Naive thymus-derived CD4-positive, alpha-beta T cell (primary cell): ENCODE measurements around the gene HOXA6. TPM values are rescaled to one million over a fixed set of nuclear protein-coding genes. Genes with fewer than 3 reads are reported as not detected.

Source experiments
- ATAC-seq: fragments of 150-1000 bp; cut with Tn5 transposase; 2 replicates; pipeline ENCODE4 v1.10.0; 2021; ENCODE audit warnings: mild to moderate bottlenecking, moderate library complexity
- CTCF ChIA-PET: fragments of 350-600 bp; sonication (Branson Sonifier 250); formaldehyde crosslinking; loops from one replicate; lab custom pipeline; 2021; ENCODE audit warnings: antibody characterized with exemption; lab: Charles Lee
- POLR2A ChIA-PET: fragments of 350-600 bp; sonication (Branson Sonifier 250); formaldehyde crosslinking; loops from one replicate; lab custom pipeline; 2021; ENCODE audit warnings: antibody characterized with exemption, inconsistent platforms; lab: Charles Lee
- DNase-seq, 9 donors: peaks; one replicate each; pipeline versions ENCODE4 v3.0.0 to v3.0.0-alpha.2; 2020 to 2022; ENCODE audit warnings: mixed read lengths in 1 of 9
- H3K27ac ChIP-seq: one replicate; pipeline ENCODE4 v1.7.0; 2013; ENCODE audit warnings: mild to moderate bottlenecking, low read depth, low read length, moderate library complexity
- H3K27me3 ChIP-seq, 2 donors: one replicate each; pipeline ENCODE4 v1.7.0; 2013; ENCODE audit warnings: low read length in 2 of 2, mild to moderate bottlenecking in 2 of 2, moderate library complexity in 2 of 2; ENCODE audit not compliant: control insufficient read depth in 2 of 2, insufficient read depth in 2 of 2
- H3K36me3 ChIP-seq, 3 experiments: 1 replicate in 2 of 3; 2 replicates in 1 of 3; pipeline ENCODE4 v1.7.0; 2013; ENCODE audit warnings: low read length in 3 of 3, mild to moderate bottlenecking in 3 of 3, moderate library complexity in 1 of 3; ENCODE audit not compliant: insufficient read depth in 3 of 3, control insufficient read depth in 2 of 3
- H3K4me1 ChIP-seq, 2 donors: one replicate each; pipeline ENCODE4 v1.7.0; 2013; ENCODE audit warnings: low read length in 2 of 2, mild to moderate bottlenecking in 2 of 2, moderate library complexity in 1 of 2; ENCODE audit not compliant: control insufficient read depth in 2 of 2, insufficient read depth in 2 of 2
- H3K4me3 ChIP-seq: 2 replicates; pipeline ENCODE4 v1.7.0; 2013; ENCODE audit warnings: mild to moderate bottlenecking, low read length
- H3K9me3 ChIP-seq, 3 experiments: 1 replicate in 2 of 3; 2 replicates in 1 of 3; pipeline ENCODE4 v1.7.0; 2013; ENCODE audit warnings: low read length in 3 of 3; ENCODE audit not compliant: control insufficient read depth in 2 of 3
- H3K27ac Mint-ChIP-seq, 9 donors: one replicate each; pipeline ENCODE4 v1.8.0; 2020 to 2022; ENCODE audit warnings: mixed read lengths in 9 of 9, mild to moderate bottlenecking in 8 of 9, moderate library complexity in 5 of 9, inconsistent platforms in 2 of 9
- H3K27me3 Mint-ChIP-seq, 5 donors: one replicate each; pipeline ENCODE4 v1.8.0; 2021 to 2022; ENCODE audit warnings: mixed read lengths in 5 of 5, mild to moderate bottlenecking in 1 of 5
- H3K36me3 Mint-ChIP-seq, 5 donors: one replicate each; pipeline ENCODE4 v1.8.0; 2020 to 2022; ENCODE audit warnings: mixed read lengths in 5 of 5, mild to moderate bottlenecking in 3 of 5, inconsistent platforms in 1 of 5
- H3K4me1 Mint-ChIP-seq, 7 donors: one replicate each; pipeline ENCODE4 v1.8.0; 2020 to 2022; ENCODE audit warnings: mixed read lengths in 7 of 7, mild to moderate bottlenecking in 3 of 7, inconsistent platforms in 1 of 7
- H3K4me3 Mint-ChIP-seq, 10 donors: one replicate each; pipeline ENCODE4 v1.8.0; 2020 to 2022; ENCODE audit warnings: mild to moderate bottlenecking in 10 of 10, mixed read lengths in 10 of 10, moderate library complexity in 6 of 10, inconsistent platforms in 2 of 10
- H3K9me3 Mint-ChIP-seq, 11 donors: one replicate each; pipeline ENCODE4 v1.8.0; 2020 to 2022; ENCODE audit warnings: mixed read lengths in 11 of 11, mild to moderate bottlenecking in 4 of 11, inconsistent platforms in 1 of 11, moderate library complexity in 1 of 11
- intact Hi-C, 2 donors: fragments of 100-400 bp; cut with micrococcal nuclease; formaldehyde crosslinking; loops; one replicate each; pipeline ENCODE4 v1.15.1; 2023
- polyA plus RNA-seq, 2 donors: library from polyadenylated mRNA; unstranded; fragments of 300-500 nt; fragmentation: Illumina TruSeq; gene quantifications; one replicate each; pipeline ENCODE4 v1.2.3, GENCODE V29; 2021
- total RNA-seq, 6 experiments: library from RNA in 5 of 6; stranded (reverse) in 5 of 6; gene quantifications; 1 replicate in 5 of 6; 2 replicates in 1 of 6; pipeline ENCODE4 v1.2.3 and lab custom pipeline; 2021 to 2026

Gene HOXA6
- total and polyA plus RNA-seq, 7 experiments from 2014 or later: 0.32 to 0.49 TPM; not detected in 5

DNA sequence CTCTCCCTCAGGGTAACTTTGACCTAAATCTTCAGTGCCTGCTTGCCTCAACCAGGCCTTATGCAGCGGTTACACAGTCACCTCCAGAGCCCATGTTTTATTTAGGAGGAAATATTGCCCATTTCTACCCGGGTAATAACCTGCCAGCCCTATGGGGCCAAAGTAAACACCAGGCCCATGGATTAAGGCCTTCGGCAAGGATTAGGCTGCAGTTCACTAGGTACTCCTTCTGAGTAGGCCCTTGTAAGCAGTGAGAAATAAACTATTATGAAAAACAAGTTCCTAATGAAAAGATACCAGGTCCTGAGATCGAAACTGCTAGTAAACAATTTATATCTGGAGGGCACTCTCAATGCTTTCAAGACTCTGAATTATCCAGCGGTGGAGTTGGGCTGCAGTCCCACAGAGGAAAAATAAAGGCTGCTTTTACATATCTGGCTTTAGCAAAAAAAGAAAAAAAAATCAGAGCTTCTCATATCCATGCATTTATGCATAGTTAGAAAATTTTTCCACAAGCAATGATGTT is 30.3 kb upstream of the HOXA6 start:
- H3K27ac ChIP-seq: no peak overlapping the region
- ChIA-PET POLR2A (interaction anchor here (1.4 kb wide), 1 partner anchor 17 kb away, joined by 4 read pairs; no protein-coding TSS in a partner anchor), CTCF (interaction anchor here (0.7 to 2.7 kb wide), 2 partner anchors 9 to 435 kb away, joined by 3 to 8 read pairs; no protein-coding TSS in a partner anchor)
- H3K4me3 ChIP-seq: no peak overlapping the region
- peaks cover 6 to 14% (median 9%) of the 10 kb centered on the region in 7 donors for H3K4me1 Mint-ChIP-seq
- no peak for ATAC-seq
- H3K4me1 ChIP-seq: peaks cover 7 to 10% of the 10 kb centered on the region in 2 donors
- no peaks in the 10 kb centered on the region for H3K36me3 Mint-ChIP-seq
- peaks cover 21 to 53% of the 10 kb centered on the region in 2 donors for H3K27me3 ChIP-seq
- DNase-seq: no peak
- H3K27me3 Mint-ChIP-seq: peaks cover 64 to 71% (median 67%) of the 10 kb centered on the region in 5 donors
- H3K36me3 ChIP-seq: no peaks in the 10 kb centered on the region
- no peaks in the 10 kb centered on the region for H3K9me3 ChIP-seq
- H3K9me3 Mint-ChIP-seq: peaks cover 0 to 1% (median 0%) of the 10 kb centered on the region in 11 donors
- intact Hi-C loops: no loop called here
- no peak overlapping the region for H3K4me3 Mint-ChIP-seq
- no peak overlapping the region for H3K27ac Mint-ChIP-seq

GRCh38 chr7:27176962-27177794 is 29.6 kb upstream of the HOXA6 start:
- peaks cover 63 to 71% (median 68%) of the 10 kb centered on the region in 5 donors for H3K27me3 Mint-ChIP-seq
- H3K4me1 ChIP-seq: peaks cover 7 to 16% of the 10 kb centered on the region in 2 donors
- H3K27me3 ChIP-seq: peaks cover 16 to 53% of the 10 kb centered on the region in 2 donors
- peaks cover 0 to 4% (median under 1%) of the 10 kb centered on the region in 11 donors for H3K9me3 Mint-ChIP-seq
- intact Hi-C loops: no loop called here
- DNase-seq (no peak), ATAC-seq (no peak)
- H3K4me3 ChIP-seq: no peak overlapping the region
- H3K9me3 ChIP-seq: no peaks in the 10 kb centered on the region
- H3K36me3 ChIP-seq: no peaks in the 10 kb centered on the region
- no peaks in the 10 kb centered on the region for H3K36me3 Mint-ChIP-seq
- ChIA-PET POLR2A (no interaction called here), CTCF (interaction anchor here (0.8 to 2.7 kb wide), 2 partner anchors 10 to 812 kb away, joined by 3 to 8 read pairs; no protein-coding TSS in a partner anchor)
- H3K4me3 Mint-ChIP-seq: peak overlapping the region in 1 of 10 donors; percentile 5
- H3K4me1 Mint-ChIP-seq: peaks cover 8 to 16% (median 13%) of the 10 kb centered on the region in 7 donors
- no peak overlapping the region for H3K27ac ChIP-seq
- no peak overlapping the region for H3K27ac Mint-ChIP-seq

DNA sequence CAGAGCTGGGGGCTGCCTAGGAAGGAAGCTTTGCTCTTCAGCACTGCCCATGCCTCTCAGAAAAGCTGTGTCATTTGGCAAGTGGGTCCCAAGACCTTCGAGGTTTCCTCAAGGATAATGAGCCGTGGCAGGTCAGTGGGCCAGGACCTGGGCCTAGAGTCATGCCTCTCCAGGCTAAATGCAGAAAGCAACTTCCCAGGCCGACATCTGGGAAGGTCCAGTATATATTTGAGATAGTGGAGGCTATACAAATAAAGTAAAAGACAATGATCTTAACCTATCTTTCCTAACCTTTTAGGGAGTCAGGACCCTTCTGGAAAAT is 28.9 kb upstream of the HOXA6 start:
- peaks cover 14 to 23% (median 20%) of the 10 kb centered on the region in 7 donors for H3K4me1 Mint-ChIP-seq

DNA sequence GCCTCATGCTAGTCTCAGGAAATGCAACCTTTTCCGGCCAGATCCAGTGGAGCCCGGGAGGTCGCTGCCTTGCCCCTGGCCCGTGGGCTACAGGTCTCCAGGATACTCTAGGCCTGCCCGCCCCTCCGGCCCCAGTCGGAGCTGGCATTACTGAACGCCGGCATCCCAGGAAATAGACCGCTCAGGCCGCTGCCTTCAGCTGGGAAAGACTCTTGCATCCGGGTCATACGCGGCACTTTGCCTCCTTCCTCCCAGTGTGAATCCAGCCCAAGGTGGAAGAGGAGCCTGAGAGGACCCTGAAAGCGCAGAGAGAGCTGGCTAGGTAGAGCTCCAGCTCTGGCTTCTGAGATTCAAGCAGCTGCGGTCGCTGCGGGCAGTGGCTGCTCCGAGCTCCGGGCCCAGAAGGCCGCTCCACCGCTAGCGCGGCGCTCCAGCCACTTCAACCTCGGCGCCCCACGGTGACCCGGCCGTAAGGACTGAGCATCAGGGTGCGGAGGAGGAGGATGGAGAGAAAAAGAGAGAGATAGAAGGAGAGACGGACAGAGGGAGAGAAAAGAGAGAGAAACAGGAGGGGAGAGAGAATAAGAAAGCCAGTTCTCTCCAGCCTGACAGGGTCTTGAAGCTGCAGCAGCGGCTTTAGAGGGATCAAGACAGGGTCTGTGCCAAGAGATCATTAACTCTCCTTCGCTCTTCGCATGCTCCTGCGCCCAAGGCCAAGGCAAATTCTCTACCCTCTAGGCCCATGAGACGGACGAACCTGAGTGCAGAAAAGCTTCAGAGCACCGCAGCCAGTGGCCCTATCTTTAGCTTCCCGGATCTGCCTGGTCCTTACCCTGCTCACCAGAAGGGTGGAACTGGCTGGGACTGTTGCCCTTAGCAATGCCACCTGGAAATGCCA is 28.3 kb upstream of the HOXA6 start:
- Mint-ChIP-seq H3K27ac (no peak overlapping the region), H3K27me3 (peaks cover 63 to 77% (median 69%) of the 10 kb centered on the region in 5 donors), H3K9me3 (peaks cover 0 to 9% (median 2%) of the 10 kb centered on the region in 11 donors), H3K36me3 (no peaks in the 10 kb centered on the region), H3K4me3 (no peak overlapping the region), H3K4me1 (peaks cover 16 to 29% (median 21%) of the 10 kb centered on the region in 7 donors)
- intact Hi-C loops: no loop called here
- ATAC-seq (no peak), DNase-seq (no peak)
- Histone ChIP-seq H3K36me3 (no peaks in the 10 kb centered on the region), H3K27ac (no peak overlapping the region), H3K4me1 (peaks cover 16 to 20% of the 10 kb centered on the region in 2 donors), H3K9me3 (no peaks in the 10 kb centered on the region), H3K4me3 (no peak overlapping the region), H3K27me3 (peaks cover 23 to 62% of the 10 kb centered on the region in 2 donors)
- CTCF ChIA-PET: interaction anchor here (0.9 to 2.7 kb wide), 2 partner anchors 11 to 27 kb away, joined by 4 to 8 read pairs; no protein-coding TSS in a partner anchor
- POLR2A ChIA-PET: no interaction called here

More for the DNA sequence above, 28.9 kb upstream of the HOXA6 start:
- ChIA-PET CTCF (interaction anchor here (0.8 to 2.7 kb wide), 3 partner anchors 10 to 811 kb away, joined by 3 to 8 read pairs (median 4); no protein-coding TSS in a partner anchor), POLR2A (no interaction called here)
- DNase-seq (no peak), ATAC-seq (no peak)
- no peaks in the 10 kb centered on the region for H3K36me3 ChIP-seq
- peaks cover 14 to 20% of the 10 kb centered on the region in 2 donors for H3K4me1 ChIP-seq
- Mint-ChIP-seq H3K27me3 (peaks cover 63 to 73% (median 69%) of the 10 kb centered on the region in 5 donors), H3K4me3 (peak overlapping the region in 1 of 10 donors; percentile 5), H3K36me3 (no peaks in the 10 kb centered on the region), H3K9me3 (peaks cover 0 to 9% (median 2%) of the 10 kb centered on the region in 11 donors), H3K27ac (no peak overlapping the region)
- peaks cover 18 to 59% of the 10 kb centered on the region in 2 donors for H3K27me3 ChIP-seq
- H3K9me3 ChIP-seq: no peaks in the 10 kb centered on the region
- intact Hi-C loops: no loop called here
- no peak overlapping the region for H3K4me3 ChIP-seq
- H3K27ac ChIP-seq: no peak overlapping the region

- peak overlapping the region in 3 of 9 donors; percentile 44 to 66 (median 57) for H3K27ac Mint-ChIP-seq
- H3K27ac ChIP-seq: no peak overlapping the region
- intact Hi-C loops: loop anchor here in 1 of 2 donors (1.0 to 5.0 kb wide), 2 partner anchors 9 to 973 kb away; partner anchors contain the start of genes CBX3 and HNRNPA2B1
- ATAC-seq (no peak), DNase-seq (no peak)
- H3K27me3 Mint-ChIP-seq: peaks cover 66 to 80% (median 74%) of the 10 kb centered on the region in 5 donors
- no peaks in the 10 kb centered on the region for H3K36me3 ChIP-seq
- H3K36me3 Mint-ChIP-seq: no peaks in the 10 kb centered on the region
- H3K27me3 ChIP-seq: peaks cover 29 to 62% of the 10 kb centered on the region in 2 donors
- peaks cover 0 to 13% (median 2%) of the 10 kb centered on the region in 11 donors for H3K9me3 Mint-ChIP-seq
- H3K9me3 ChIP-seq: no peaks in the 10 kb centered on the region
- CTCF ChIA-PET: no interaction called here
- H3K4me1 Mint-ChIP-seq: peaks cover 13 to 34% (median 22%) of the 10 kb centered on the region in 7 donors
- peaks cover 16 to 20% of the 10 kb centered on the region in 2 donors for H3K4me1 ChIP-seq
- POLR2A ChIA-PET: interaction anchor here (1.1 kb wide), 1 partner anchor 24 kb away, joined by 4 read pairs; no protein-coding TSS in a partner anchor
- H3K4me3 Mint-ChIP-seq: peak overlapping the region in 9 of 10 donors; percentile 14 to 75 (median 54)
- no peak overlapping the region for H3K4me3 ChIP-seq
Measured at GRCh38 chr7:27174874-27175625, 27.5 kb upstream of the HOXA6 start.
